T-helper 1 cell treated with Interleukin-12 subunit alpha and Interleukin-12 subunit beta and Interleukin-4 antibody, amounts not matched to agents 30 μg/mL and 1 μg/mL, for 36 hours (primary cell): ENCODE results near the gene SUPT20HL1.
"Not testable (repeated sequence)": the region's sequence is repeated elsewhere in the genome, so short reads cannot be mapped to it uniquely, and the experiment has no call there.

ENCODE experiments used
- H3K27ac Mint-ChIP-seq: one replicate; pipeline ENCODE4 v1.8.0; 2021; ENCODE audit warnings: mild to moderate bottlenecking, mixed read lengths
- H3K27me3 Mint-ChIP-seq: one replicate; pipeline ENCODE4 v1.8.0; 2021; ENCODE audit warnings: low read depth, mixed read lengths
- H3K36me3 Mint-ChIP-seq: one replicate; pipeline ENCODE4 v1.8.0; 2021; ENCODE audit warnings: low read depth, mixed read lengths
- H3K4me1 Mint-ChIP-seq: one replicate; pipeline ENCODE4 v1.8.0; 2021; ENCODE audit warnings: low read depth, mixed read lengths
- H3K4me3 Mint-ChIP-seq: one replicate; pipeline ENCODE4 v1.8.0; 2021; ENCODE audit warnings: mild to moderate bottlenecking, moderate library complexity, mixed read lengths
- H3K9me3 Mint-ChIP-seq: one replicate; pipeline ENCODE4 v1.8.0; 2021; ENCODE audit warnings: mixed read lengths

The SUPT20HL1 gene

DNA sequence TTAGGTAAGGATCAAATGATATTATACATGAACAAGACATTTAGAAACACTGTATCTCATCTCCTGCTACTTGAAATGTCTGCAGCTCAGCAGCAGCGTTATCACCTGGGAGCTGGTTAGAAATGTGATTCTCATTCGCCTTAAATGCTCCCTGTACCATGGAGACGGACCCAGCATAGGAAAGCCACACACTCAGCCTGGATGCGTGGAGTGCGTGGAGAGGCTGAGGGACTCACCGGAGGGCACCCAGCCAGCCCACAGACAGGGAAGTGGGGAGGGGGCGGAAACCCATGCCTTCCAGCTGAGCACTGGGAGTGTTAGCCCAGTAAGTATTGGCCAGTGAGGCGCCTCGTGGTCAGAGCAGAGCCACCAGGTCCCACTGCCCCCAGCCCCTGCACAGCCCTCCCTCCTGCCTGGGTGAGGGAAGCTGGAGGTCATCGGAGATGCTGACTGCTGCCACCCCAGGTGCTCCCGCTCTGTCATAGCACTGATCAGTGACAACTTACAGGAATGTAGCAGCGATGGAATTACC lies 15.2 kb downstream of the SUPT20HL1 start:
- Mint-ChIP-seq H3K4me3 (no peak overlapping the region), H3K9me3 (no peaks in the 10 kb centered on the region), H3K4me1 (peaks cover 11% of the 10 kb centered on the region), H3K27me3 (no peaks in the 10 kb centered on the region), H3K36me3 (no peaks in the 10 kb centered on the region), H3K27ac (no peak overlapping the region)

GRCh38 chrX:24376403-24376802 lies 16.0 kb downstream of the SUPT20HL1 start:
- H3K27me3 Mint-ChIP-seq, result no peaks in the 10 kb centered on the region
- no peaks in the 10 kb centered on the region for H3K36me3 Mint-ChIP-seq
- no peak overlapping the region for H3K27ac Mint-ChIP-seq
- H3K4me3 Mint-ChIP-seq, result no peak overlapping the region
- peaks cover 4% of the 10 kb centered on the region for H3K4me1 Mint-ChIP-seq
- no peaks in the 10 kb centered on the region for H3K9me3 Mint-ChIP-seq

DNA sequence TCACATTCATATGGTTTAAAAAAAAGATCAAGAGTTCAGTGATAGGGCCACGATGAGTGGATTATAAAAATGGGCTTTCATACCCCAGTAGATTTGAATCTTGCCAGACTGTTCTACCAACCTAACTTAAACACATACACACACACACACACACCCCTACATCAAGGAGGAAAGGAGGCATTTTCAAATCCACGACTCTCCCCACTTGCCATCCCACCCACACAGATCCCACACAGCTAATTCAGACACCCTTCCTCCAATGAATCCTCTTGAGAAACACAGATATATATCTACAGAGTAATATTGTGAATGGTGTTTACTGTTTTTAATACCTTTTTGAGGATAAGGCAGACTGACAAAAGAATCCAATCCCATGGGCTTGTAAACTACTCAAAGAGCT lies 16.8 kb downstream of the SUPT20HL1 start:
- H3K27me3 Mint-ChIP-seq, result no peaks in the 10 kb centered on the region
- H3K36me3 Mint-ChIP-seq, result no peaks in the 10 kb centered on the region
- no peaks in the 10 kb centered on the region for H3K4me1 Mint-ChIP-seq
- no peaks in the 10 kb centered on the region for H3K9me3 Mint-ChIP-seq
- no peak overlapping the region for H3K27ac Mint-ChIP-seq
- H3K4me3 Mint-ChIP-seq, result no peak overlapping the region

GRCh38 chrX:24377911-24378468 lies 17.6 kb downstream of the SUPT20HL1 start:
- no peaks in the 10 kb centered on the region for H3K9me3 Mint-ChIP-seq
- no peaks in the 10 kb centered on the region for H3K27me3 Mint-ChIP-seq
- no peaks in the 10 kb centered on the region for H3K36me3 Mint-ChIP-seq
- H3K4me3 Mint-ChIP-seq, result no peak overlapping the region
- H3K4me1 Mint-ChIP-seq, result no peaks in the 10 kb centered on the region
- no peak overlapping the region for H3K27ac Mint-ChIP-seq

DNA sequence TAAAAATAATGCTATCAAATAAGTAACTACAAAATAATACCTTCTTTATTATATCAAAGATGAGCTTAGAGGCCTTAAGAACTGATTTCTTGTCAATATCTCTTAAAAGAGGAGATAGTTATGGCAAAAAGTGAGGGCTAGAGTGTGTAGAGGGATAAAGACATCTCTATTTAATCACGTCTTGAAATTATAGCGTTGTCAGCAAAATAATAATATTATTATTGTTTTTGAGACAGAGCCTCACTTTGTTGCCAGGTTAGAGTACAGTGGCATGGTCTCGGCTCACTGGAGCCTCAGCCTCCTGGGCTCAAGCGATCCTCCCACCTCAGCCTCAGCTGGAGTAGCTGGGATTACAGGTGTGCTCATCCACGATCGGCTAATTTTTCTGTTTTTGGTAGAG lies 18.3 kb downstream of the SUPT20HL1 start:
- no peaks in the 10 kb centered on the region for H3K9me3 Mint-ChIP-seq
- H3K4me3 Mint-ChIP-seq, result no peak overlapping the region
- H3K4me1 Mint-ChIP-seq, result no peaks in the 10 kb centered on the region
- H3K27me3 Mint-ChIP-seq, result peaks cover 1% of the 10 kb centered on the region
- no peak overlapping the region for H3K27ac Mint-ChIP-seq
- H3K36me3 Mint-ChIP-seq, result no peaks in the 10 kb centered on the region

DNA sequence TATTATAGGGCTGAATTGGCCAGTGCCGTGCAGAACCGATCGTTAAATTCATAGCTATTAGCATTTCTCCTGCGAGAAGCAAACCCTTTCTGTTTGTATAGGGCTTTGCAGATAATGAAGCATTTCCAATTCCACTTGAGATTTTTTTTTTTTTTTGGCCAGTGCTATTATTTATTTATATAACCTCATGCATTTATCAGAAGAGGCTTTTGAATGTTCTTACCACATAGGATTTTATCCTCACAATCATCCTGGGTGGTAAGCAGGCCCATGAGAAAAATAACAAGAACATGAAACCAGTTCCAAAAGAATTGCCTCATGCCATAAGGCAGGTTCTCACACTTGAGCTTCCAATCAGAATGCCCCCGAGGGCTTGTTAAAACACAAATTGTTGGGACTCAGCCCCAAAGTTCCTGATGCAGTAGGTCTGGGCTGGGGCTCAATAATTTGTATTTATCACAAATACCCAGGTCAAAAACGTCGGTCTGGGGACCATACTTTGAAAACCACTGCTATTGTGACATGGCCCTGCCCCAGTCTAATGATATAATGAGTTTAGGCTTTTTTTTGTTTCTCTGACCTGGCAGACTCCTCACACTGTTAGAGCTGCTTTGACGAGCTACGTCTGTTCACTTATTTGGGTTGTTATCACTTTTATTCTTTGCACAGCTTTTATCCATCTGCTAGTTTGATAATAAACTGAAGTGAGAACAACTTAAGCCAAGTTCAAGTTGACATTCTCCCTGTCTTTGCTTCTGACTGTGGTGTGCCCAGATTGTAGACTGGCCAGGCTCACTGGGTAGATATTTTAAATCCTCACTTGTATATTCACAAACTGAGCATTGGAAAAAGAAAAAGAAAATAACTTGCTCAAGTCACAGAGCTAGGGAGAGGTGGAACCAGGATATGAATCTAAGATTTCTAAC lies 20.1 kb downstream of the SUPT20HL1 start:
- Mint-ChIP-seq H3K27me3 (peaks cover 16% of the 10 kb centered on the region), H3K27ac (no peak overlapping the region), H3K36me3 (no peaks in the 10 kb centered on the region), H3K9me3 (no peaks in the 10 kb centered on the region), H3K4me3 (no peak overlapping the region), H3K4me1 (no peaks in the 10 kb centered on the region)

DNA sequence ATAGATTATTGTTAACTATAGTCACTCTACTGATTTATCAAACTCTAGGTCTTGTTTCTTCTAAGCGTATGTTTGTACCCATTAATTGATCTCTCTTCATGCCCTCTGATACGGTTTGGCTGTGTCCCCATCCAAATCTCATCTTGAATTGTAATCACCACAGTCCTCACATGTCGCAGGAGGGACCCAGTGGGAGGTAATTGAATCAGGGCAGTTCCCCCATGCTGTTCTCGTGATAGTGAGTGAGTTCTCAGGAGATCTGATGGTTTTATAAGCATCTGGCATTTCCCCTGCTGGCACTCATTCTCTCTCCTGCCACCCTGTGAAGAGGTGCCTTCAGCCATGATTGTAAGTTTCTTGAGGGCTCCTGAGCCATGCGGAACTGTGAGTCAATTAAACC lies 21.9 kb downstream of the SUPT20HL1 start:
- H3K27ac Mint-ChIP-seq, H3K4me3 Mint-ChIP-seq, H3K9me3 Mint-ChIP-seq, H3K4me1 Mint-ChIP-seq, H3K36me3 Mint-ChIP-seq: not testable (repeated sequence)
- peaks cover 25% of the 10 kb centered on the region for H3K27me3 Mint-ChIP-seq

- Mint-ChIP-seq H3K4me1 (no peaks in the 10 kb centered on the region), H3K36me3 (no peaks in the 10 kb centered on the region), H3K4me3 (no peak overlapping the region), H3K9me3 (no peaks in the 10 kb centered on the region), H3K27ac (no peak overlapping the region), H3K27me3 (peaks cover 38% of the 10 kb centered on the region)
Observed at GRCh38 chrX:24387724-24388123, 27.3 kb downstream of the SUPT20HL1 start.

GRCh38 chrX:24391389-24391788 lies 30.9 kb downstream of the SUPT20HL1 start:
- no peak overlapping the region for H3K27ac Mint-ChIP-seq
- peaks cover 24% of the 10 kb centered on the region for H3K27me3 Mint-ChIP-seq
- no peaks in the 10 kb centered on the region for H3K36me3 Mint-ChIP-seq
- H3K4me1 Mint-ChIP-seq, result peaks cover 5% of the 10 kb centered on the region
- H3K4me3 Mint-ChIP-seq, result no peak overlapping the region
- H3K9me3 Mint-ChIP-seq, result no peaks in the 10 kb centered on the region

- Mint-ChIP-seq H3K4me3 (no peak overlapping the region), H3K9me3 (no peaks in the 10 kb centered on the region), H3K4me1 (peaks cover 5% of the 10 kb centered on the region), H3K27me3 (peaks cover 24% of the 10 kb centered on the region), H3K27ac (no peak overlapping the region), H3K36me3 (no peaks in the 10 kb centered on the region)
Observed at GRCh38 chrX:24391843-24392242, 31.4 kb downstream of the SUPT20HL1 start.

- Mint-ChIP-seq H3K36me3 (no peaks in the 10 kb centered on the region), H3K4me1 (peaks cover 5% of the 10 kb centered on the region), H3K27me3 (peaks cover 18% of the 10 kb centered on the region), H3K27ac (no peak overlapping the region), H3K4me3 (no peak overlapping the region), H3K9me3 (no peaks in the 10 kb centered on the region)
Observed at GRCh38 chrX:24392709-24393108, 32.3 kb downstream of the SUPT20HL1 start.

DNA sequence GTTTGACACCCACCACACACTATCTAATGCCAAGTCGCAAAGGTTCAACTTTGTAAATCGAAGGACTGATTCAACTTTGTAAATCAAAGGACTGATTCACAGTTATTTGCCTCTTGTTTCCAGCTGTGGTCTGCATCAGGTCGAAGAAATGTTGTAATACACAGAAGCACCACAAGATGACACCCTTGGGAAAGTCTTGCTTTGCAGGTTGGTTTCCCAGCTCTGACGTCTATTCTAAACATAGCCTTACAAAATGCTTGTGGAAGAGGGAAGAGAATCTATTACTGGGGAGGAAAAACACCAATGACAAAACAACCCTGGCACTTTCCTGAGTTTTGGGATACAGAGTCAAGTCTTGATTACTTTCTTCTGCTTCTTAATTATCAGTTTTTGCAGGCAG lies 35.3 kb downstream of the SUPT20HL1 start:
- Mint-ChIP-seq H3K27ac (no peak overlapping the region), H3K9me3 (no peaks in the 10 kb centered on the region), H3K4me3 (no peak overlapping the region), H3K4me1 (peaks cover 5% of the 10 kb centered on the region), H3K36me3 (no peaks in the 10 kb centered on the region), H3K27me3 (peaks cover 12% of the 10 kb centered on the region)

- no peak overlapping the region for H3K27ac Mint-ChIP-seq
- H3K9me3 Mint-ChIP-seq, result no peaks in the 10 kb centered on the region
- H3K4me3 Mint-ChIP-seq, result no peak overlapping the region
Observed at GRCh38 chrX:24396236-24396930, 35.9 kb downstream of the SUPT20HL1 start.

GRCh38 chrX:24396931-24397279 lies 36.5 kb downstream of the SUPT20HL1 start:
- Mint-ChIP-seq H3K27me3 (peaks cover 8% of the 10 kb centered on the region), H3K36me3 (no peaks in the 10 kb centered on the region), H3K27ac (no peak overlapping the region), H3K4me1 (peaks cover 5% of the 10 kb centered on the region), H3K4me3 (no peak overlapping the region), H3K9me3 (no peaks in the 10 kb centered on the region)

More at GRCh38 chrX:24396236-24396930, 35.9 kb downstream of the SUPT20HL1 start:
- H3K27me3 Mint-ChIP-seq, result peaks cover 8% of the 10 kb centered on the region
- H3K36me3 Mint-ChIP-seq, result no peaks in the 10 kb centered on the region
- H3K4me1 Mint-ChIP-seq, result peaks cover 5% of the 10 kb centered on the region

GRCh38 chrX:24398766-24399165 lies 38.3 kb downstream of the SUPT20HL1 start:
- Mint-ChIP-seq H3K36me3 (no peaks in the 10 kb centered on the region), H3K27me3 (peaks cover 2% of the 10 kb centered on the region), H3K9me3 (no peaks in the 10 kb centered on the region), H3K4me1 (peaks cover 6% of the 10 kb centered on the region), H3K27ac (no peak overlapping the region), H3K4me3 (no peak overlapping the region)
